Stimulated activated CD4-positive, alpha-beta T cell treated with anti-CD3 and anti-CD28 coated beads, Interleukin-2, amount 100 ng/mL, for 48 hours (primary cell): ENCODE data around the gene STX18.
"Not testable (repeated sequence)": the region's sequence is repeated elsewhere in the genome, so short reads cannot be mapped to it uniquely, and the experiment has no call there.

ENCODE experiments used
- DNase-seq, 2 donors: peaks; one replicate each; pipeline ENCODE4 v3.0.0-alpha.2; 2020

STX18 gene

DNA sequence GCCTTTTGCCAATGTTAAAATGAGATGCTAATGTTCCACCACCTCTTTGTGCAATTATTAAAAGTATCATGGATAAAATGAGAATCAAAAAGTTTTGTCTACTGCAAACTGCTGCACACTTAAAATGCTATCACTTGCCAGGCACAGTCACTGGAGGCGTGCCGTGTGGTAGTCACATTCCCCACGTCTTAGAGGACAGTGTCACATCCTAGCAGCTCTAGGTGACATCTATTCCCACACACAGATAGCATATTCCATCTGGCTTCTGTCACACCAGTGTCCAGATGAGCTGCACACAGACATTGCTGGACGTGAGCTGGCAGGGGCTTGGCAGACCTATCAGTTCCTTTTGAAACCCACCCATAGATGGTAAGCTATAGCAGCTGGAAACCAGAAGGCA lies 107.9 kb downstream of the STX18 start:
- no peak for DNase-seq

DNA sequence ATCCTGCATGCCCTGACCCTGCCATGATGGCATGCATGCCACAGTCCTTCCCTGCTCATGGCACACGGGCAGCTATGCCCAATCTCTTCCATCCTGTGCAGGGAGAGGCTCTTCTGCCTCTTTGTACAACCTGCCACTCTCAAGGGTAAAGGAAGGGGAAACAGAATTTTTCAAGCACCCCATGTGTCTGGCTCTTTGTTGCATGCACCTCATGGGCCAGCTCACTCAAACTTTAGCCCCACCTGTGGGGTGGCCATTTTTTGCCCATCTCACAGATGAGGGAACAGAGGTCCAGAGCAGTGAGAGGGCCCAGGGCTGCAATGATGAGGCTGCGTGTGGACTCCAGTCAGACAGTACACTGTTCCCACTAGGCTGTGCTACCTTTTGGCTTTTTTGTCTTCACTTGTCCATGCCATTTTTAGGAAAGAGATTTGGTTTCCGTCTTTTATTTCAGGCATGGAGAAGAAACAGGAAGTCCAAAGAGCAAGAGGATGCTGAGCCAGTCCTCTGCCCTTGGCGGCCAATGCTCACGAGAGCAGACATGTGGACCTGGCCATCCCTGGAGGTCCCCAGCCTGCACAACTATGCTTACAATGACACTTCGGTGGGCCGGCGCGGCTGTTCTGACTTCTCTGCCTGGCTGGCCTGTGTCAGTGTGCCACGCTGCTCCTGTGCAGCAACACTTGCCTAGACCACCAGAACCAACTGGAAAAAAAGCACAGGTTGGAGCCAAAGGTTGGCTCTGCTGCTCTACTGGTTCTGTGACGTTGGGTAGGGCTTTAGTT lies 109.3 kb downstream of the STX18 start:
- no peak for DNase-seq

DNA sequence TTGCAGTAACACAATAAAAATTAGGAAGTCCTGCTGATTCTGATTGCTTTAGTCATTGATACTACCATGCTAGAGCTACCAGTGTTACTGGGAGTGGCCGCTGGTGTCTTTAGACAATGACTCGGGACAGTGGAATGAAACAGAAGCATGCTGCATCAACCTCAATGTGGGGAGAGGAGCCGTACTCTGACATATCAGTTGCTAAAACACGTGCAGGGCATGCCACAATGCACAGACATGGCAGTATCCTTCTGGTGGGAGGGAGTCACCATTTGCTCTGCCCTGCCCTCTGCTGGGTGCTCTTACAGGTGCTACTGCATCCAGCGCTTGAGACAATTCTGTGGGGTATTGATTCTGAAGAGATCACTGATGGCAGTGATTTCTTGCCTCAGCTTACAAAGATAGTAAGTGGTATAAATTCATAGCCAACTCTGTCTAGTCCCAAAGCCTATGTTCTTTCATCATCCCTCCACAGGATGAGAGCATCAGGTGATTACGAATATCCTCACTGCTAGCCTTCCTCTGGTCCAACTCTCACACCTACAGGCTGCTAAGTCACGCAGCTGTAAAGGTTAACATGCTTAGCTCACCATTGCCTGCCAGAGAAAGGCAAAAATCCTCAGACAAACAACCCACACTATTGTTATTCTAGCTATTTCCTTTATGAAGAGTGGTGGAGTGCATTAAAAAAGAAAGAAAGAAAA lies 111.2 kb downstream of the STX18 start:
- DNase-seq = peak; percentile 35 to 36

DNA sequence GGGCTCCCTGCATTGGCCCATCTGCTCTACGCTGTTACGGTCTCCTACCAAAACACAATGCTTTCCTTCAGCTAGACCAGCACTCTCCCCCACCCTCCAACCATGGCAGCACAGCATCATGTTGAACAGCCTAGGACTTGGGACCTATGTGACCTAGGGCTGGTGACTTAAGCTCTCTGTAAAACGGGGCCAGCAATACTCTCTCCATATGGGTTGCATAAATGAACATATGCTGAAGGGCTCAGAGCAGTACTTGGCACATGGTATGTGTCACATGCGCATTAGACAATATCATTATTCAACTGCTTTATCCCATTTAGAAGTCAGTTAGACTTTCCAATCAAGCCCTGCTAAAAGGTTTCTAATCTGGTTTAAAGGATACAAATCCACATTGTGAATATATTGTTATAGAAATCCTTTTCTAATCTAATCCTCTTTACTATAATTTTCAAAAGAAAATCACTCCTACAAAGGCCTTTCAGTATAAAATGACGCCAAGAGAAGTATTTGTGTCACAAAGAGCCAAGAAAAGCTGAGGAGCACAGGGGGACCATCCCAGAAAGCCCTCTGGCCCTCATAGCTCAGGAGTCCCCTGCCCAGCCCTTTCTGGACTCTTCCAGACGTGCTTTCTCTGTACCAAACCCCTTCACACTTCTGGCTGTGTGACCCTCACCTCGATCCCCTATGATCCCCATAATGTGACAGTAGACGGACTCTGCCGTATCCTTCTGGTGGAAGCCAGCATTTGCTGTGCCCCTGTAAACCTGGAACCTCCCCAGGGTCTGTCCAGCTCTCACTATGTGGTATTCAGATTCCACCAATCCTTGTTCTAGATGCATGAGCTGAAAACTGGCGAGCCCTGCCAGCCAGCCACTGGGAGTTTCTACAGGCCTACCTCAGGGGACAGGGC lies 112.6 kb downstream of the STX18 start:
- DNase-seq = no peak

DNA sequence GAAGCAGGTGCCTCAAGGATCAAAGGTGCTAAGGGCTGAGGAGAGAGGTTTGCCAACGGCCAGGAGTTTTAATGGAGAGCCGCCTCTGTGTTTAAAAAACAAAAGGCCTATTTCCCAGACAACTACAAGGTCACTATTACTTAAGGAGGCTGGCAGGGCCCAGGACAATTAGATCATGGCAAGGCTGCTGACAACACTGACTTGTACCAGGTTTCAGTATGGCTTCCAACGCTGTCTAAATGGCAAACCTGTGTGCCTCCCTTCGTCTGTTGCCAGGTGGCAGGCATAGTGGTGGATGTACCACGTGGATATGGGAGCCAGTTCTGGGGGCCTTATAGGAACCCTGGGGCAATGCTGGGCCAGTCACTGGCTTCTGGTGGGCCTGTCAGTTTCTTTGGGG lies 114.0 kb downstream of the STX18 start:
- no peak for DNase-seq

DNA sequence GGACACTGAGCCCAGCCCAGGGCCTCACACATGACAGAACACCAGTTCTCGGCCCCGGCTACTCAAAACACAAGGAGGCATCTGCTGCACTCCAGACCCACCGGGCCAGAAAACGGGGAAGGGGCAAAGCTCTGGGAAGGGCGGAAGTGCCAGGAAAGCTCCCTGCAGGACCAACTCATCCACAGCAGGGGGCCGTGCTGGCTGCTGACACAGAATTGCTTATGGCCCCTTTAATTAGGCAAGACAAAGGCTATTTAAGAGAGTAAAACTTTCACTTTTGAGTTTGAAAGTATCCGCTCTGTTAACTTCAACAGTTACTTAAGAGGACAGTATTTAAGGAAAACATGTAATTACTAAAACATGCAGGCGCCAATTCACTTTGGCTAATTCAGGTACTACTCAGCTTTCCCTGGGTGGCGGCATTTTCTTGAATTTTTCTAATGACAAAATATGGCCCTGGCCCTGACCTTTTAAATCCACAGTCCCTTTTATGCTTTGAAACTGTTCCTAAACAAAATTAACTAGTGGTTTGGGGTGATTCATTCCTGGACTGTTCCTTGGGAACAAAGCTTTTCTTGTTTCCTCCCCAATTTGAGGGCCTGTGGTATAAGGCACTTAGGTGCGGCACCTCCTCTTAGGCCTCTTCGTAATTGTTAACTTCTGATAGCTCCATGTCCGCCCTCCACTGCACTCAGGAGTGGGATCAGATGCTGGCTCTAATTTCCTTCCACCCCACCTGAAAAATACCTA lies 114.6 kb downstream of the STX18 start:
- no peak for DNase-seq

DNA sequence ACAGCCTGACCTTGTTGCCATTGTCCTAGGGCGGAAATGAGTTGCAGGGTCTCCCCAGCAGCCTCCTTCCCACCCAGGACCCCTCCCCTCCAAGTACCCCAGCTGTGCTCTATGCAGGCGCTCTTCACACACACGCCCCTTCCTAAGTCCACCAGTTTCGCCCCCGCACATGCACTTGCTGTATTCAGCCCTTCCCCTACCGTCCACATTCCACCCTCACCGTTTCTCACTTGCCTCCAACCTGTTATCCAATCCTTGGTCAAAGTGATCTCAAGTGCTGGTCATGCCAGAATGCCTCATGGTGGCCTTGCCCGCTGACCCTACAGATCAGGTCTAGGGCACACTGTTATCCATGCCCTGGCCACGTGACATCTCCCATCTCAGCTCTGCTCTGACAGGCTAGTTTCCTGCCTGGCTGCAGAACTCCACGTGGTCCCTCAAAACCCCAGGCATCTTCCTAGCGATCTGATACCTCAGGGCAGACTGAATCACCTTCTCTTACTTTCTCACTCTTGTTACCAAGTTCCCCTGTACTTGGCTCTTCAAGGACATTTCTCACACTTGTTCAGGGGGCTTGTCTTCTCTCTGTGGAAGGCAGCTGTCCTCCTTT lies 115.2 kb downstream of the STX18 start:
- no peak for DNase-seq

DNA sequence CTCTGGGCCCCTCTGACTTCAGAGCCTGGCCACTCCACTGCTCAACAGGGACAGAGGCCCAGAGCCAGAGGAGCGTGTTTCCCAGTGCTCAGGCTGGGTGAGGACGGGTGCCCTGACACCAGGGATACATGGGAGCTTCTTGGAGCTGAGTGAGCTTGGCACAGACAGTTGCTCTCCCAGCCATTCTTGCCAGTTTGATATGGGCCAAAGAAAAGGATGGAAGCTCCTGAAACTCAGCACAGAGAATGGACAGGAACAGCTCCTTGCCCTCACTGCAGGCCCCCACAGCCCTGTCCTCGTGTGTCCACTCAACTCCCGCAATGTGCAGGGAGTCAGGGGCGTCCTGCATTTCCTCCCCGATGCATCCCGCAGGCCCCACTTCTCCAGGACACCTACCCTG lies 116.2 kb downstream of the STX18 start:
- no peak for DNase-seq

DNA sequence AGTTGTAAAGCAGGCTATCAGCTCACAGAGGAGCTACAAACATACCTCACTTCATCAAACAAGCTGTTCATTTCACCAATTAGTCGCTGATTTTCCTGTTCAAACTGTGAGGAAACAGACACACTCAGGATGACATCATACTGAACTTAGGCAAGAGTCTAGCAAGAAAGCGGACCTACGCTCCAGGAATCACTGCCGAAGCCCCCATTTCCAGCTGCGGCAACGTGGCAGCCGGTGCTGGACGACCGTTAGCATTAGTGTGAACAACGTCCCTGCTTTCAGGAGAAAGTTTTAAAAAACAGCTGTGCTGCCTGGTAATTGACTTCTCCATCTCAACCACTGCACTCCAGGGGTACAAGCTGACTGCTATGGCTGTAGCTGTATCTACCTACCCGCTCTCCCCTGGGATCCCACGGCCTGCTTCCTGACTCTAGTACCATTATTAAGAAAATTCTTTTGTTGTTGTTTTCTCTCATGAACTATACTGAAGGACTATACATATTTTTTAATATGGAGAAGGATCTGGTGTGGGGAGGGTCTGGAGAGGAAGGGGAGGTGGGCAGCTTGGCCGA lies 116.6 kb downstream of the STX18 start:
- DNase-seq = no peak

DNA sequence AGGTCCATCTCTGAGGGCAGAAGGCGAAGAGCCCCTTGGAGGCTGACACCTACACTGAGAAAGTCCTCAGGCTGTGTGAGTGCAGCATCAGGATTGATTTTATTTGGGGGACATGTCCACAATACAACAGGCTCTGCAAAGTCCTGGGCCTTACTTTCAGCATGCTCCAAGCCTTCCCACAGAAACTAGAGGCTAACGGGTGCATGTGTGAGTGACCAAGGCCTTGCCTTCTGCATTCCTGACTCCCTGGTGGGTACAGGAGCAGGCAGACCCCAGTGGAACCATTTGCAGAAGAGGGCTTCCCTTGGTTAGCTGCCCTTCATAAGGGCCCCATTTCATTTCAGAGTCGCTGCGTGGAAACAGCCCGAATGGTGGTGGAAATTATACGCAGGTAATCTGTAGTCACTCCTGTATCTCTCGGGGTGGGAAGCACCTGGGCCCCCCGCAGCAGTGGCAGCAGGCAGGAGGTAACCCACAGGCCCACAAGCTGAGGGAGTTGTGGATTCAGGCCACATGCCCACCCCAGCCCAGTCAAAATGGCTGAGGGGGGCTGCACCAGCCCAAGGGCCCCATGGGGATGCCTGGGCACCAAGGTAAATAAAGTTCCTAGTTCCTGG lies 117.2 kb downstream of the STX18 start:
- no peak for DNase-seq

DNA sequence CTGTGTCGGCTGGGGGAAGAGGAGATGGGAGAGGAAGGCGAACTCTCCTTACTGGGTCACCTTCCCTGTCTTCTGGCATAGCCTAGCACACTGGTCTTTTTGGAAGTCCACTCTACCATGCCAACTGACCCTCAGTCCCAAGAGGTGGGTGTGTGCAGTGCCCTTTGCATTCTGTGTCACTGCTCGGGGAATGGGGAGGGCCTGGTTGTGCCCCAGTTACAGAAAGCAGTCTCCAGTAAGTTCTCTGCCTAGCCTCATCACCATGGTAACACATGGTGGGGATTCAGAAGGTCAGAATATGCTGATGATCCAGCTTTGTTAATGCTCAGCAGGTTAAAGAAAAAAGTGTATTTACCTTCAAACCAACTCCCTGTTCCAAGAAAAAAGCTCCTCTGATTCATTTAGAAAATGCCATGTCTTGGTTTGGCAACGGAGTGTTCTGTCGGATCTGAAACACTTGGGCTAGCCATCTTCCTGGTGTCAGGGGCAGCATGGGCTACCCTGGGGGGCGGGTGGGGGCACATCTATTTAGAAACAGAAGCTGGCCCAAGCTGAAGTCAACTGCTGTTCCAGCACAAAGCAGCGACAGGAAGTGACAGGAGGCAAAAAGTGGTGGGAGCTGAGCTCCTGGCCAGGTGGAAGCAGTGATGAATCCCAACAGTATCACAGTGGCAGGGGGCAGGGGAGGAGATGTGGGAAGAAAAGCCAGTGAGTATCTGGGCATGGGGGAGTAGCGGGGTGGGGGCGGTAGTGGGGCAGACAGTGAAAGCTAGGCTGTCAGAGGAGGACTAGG lies 117.9 kb downstream of the STX18 start:
- no peak for DNase-seq

DNA sequence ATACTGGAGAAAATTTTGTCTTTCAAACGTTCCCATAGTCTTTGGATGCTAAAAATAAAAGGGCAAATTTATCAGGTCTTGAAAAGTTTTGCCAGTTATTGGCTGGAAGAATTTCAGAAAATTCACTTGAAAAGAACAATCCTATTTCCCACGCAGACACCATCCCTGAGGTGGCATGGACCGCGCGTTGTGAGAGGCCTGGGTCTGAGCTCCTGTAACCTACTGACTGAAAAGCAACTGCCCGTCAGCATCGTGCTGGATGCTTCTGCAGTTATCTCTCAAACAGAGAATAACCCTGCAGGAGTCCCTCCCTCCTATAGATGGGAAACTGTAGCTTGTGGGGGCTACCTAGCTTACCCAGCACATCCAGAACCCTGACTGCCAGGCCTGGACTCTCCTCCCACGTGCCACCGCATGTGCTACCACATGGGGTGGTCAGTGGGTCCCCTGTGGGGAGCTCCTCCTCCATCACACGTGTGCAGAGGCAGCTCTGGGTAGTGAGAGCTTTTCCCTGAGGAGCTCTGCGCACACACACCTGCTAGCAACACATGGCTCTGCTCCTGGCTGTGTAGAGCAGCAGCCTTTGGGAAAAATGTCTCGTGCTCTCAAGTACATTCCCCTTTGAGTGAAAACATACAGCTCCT lies 118.9 kb downstream of the STX18 start:
- DNase-seq = no peak

DNA sequence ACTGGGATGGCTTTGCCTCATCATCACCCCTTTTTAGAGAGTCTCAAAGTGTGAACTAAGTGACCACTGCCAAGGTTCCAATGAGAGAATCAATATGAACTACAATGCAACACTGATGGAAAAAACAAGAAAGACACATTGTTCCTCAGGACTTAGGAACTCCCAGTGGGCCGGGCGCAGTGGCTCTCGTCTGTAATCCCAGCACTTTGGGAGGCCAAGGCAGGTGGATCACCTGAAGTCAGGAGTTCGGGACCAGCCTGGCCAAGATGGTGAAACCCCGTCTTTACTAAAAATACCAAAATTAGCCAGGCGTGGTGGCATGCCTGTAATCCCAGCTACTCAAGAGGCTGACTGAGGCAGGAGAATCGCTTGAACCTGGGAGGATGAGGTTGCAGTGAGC lies 119.7 kb downstream of the STX18 start:
- not testable (repeated sequence) for DNase-seq

DNA sequence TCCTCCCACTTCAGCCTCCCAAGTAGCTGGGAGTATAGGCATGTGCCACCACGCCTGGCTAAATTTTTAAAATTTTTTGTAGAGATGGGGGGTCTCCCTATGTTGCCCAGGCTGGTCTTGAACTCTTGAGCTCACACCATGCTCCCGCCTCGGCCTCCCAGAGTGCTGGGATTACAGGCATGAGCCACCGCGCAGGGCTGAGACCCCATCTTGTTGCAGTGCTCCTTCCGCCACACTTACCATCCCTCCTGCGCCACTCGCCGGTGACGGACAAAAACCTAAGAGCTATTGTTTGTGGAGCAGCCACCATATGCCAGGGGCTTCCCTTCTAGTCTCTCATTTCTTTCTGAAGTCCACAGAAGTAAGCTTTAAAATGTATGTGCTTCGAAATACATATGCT lies 120.5 kb downstream of the STX18 start:
- DNase-seq = no peak

DNA sequence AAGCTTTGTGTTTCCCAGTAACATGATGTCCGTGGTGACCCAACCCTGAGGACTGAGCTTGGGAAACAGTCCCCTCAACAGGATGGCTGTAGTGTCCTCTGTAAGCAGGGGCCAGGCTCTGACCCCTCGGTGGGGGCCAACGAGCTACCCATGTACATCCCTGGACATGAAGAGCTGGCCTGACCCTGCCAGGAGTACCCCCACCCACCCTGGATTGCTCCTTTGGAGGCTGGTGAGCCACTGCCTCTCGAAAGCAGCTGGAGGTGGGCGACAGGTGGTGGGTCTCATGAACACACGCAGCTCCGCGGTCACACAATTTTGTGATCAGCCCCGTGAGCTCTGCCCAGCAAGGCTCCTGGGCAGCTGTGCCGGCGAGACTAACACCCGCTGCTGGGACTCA lies 121.4 kb downstream of the STX18 start:
- no peak for DNase-seq

DNA sequence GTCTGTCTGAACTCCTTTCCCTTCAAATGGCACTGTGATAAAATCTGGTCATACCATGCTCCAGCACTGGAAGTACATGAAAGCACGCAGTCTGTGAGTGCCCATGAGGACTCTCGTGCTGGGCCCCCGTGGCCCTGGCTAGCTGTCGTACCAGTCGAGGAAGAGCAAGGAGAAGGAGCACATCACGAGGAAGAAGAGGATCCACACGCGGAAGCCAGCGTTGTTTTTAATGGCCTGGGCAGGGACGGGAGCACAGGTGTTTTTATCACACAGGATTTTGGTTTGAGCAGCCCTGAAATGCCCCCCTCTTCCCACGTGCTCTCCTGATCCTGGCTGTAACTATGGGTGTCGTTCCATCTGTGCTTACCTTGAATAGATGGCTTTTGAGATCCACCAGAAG lies 122.0 kb downstream of the STX18 start:
- DNase-seq = no peak

DNA sequence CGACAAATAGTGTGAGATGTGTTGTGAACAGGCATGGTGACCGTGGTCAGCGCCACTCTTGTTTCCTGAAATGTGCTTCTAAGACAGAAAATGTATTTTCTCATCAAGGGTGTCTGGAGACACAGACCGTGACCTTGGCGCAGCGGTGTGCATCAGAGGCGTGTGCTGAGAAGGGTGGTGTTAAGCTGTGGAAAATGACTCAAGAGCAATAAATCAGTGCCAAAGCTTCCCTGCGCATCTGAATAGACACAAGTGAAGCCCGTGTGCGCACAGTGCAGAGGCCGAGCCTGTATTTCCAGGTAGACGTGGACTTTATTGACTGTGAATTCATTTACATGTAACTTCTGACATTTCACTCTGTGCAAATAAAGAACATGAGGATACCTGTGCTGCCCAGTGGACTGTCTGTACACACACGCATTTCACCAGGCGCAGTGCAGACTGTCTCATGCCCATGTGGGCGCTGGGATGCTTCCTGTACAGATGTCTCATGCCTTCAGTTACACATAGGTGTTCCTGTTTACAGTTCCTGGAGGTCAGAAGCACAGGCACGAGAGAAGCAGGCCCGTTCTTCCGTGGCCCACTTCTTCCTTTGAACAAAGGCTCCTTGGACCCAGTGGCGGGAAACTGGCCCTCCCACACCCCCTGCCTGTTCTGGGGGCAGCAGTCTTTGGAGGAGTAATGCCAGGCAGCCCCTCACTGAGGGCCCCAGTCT lies 123.0 kb downstream of the STX18 start:
- DNase-seq = no peak

DNA sequence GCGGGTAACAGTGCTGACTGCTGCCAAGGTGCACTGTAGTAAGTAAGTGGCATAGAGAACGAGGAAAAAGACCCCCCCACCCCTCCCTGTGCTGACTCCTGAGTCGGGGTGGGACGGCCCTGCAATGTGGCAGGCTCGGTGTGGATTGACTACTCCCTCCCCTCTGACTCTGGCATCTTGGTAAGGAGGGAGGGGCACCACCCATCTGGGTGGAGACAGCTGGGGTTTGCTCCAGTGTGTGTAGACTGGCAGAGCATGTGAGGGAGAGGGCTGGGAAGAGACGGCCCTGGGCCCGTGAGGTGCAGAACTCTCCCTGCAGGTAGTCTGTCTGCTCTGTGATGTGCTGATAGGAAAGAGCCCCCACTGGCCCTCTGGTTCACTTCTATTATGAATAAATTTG lies 124.0 kb downstream of the STX18 start:
- no peak for DNase-seq

DNA sequence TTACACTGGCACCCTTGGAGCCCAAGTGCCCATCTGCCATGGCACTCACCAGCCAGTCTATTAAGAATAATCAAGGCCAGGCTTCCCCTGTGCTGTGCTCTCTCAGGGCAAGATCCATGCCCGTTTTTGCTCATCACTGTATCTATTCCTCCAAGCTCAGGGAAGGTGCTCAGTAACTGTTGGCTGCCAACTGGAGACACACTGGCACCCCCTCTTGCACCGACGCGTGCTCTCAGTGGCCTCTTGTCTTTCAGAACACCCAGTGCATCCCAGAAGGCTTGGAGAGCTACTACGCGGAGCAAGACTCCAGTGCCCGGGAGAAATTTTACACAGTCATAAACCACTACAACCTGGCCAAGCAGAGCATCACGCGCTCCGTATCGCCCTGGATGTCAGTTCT lies 124.9 kb downstream of the STX18 start:
- DNase-seq = no peak
